Hippocampal formation (tissue), 2 donors: ENCODE measurements around the gene FSD1.

Experiments
- DNase-seq, 2 donors: peaks; one replicate each; lab custom pipeline; 2025; lab: John Stamatoyannopoulos, UW

FSD1 gene

DNA sequence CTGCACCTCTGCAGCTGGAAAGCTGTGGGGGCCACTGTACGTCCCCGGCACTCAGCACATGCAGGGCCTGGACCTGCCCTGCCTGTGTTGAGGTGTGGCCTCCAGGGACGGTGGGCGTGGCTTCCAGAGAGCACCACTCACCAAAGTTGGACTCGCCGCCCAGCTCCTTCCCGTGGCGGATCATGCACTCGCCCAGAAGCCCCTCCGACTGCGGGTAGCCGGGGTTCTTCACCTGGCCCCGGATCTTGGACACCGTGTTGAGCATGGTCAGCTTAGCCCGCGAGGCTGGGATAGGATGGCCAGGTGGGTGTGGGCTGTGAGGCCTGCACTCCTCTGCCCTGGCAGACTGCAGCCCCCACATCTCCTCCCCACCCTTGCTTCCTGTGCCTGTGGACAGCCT is 60.9 kb downstream of the FSD1 start:
- no peak for DNase-seq

DNA sequence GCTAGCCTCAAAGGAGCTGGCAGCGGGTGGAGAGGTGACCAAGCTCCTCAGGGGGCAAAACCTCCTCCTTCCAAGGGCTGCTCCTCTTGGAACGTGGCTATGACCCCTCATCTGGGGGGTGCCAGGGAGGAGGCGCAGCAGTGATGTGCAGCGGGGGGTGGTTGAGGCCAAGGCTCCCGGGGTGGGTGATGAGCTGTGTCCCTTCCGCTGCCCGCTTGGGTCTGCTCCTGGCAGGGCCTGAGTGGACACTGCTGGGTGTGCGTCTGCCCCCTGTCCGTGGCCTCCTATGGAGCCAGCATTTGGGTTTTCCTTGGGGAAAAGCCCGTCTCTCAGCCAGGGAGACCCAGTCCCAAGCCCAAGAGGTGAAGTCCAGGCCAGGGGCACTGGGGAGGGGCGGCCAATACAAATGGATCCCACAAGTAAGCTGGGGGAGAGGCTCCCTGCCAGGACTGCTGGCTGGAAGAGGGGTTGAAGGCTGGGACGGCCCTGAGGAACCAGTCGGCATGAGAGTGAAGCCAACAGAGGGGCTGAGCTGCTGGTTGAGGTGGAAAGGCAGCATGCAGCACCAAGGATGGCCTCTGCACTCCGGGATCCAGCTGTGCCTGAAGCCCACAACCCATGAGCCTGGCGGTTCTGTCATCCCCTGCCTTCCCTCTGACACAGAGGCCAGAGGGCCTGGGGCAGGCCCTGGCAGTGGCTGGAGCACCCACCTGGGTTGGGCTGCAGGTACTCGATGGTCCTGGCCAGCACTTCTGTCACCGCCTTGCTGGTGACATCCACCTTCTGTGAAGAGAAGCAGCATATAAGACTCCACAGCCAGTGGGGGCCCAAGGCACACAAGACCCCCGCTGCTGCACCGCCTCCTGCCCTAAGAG is 61.6 kb downstream of the FSD1 start:
- no peak for DNase-seq

DNA sequence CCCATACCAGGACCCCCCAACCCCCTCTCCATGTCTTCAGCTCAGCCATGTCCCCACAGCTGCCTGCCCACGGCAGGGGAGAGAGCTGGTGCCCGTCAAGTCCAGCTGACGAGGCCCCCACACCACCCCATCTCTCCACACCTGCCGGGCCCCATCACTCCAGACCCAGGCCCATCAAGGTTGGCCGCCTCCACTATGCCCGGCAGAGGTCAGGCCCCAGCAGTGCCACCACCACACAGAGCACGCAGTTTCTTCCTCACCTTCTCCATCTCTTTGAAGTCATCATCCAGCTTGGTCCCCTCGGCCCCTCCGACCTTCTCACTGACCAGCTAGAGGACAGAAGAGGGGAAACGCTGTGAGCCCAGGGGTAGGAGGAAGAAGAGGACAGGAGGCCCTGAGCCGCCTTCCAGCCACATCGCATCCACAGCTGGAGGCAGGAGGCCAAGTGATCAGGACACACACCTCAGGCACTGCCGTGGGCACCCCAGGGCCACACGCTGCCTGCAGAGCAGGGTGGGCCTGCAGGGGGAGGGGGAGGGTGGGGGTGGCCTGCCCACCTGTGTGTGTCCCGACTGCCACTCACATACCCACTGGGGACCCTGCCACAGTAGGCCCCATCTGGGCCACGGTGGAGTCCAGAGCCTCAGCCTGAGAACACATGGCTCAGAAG is 62.4 kb downstream of the FSD1 start:
- DNase-seq: no peak

GRCh38 chr19:4367336-4367723 is 62.9 kb downstream of the FSD1 start:
- no peak for DNase-seq

DNA sequence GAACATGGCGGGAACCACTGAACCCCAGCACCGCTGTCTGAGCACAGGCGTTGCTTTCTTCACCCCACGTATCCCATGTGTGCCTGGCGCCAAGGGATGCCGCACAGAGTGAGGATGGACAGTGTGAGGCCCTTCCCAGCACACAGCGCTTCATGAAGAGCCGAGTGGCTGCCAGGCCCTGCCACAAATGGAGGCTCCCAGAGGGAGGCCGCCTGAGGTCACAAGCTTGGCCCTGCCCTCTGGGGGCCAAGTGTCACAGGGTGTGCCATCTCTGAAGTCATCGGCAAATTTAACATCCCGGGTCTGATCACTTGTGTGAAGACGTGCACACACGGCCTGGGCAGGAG is 63.4 kb downstream of the FSD1 start:
- DNase-seq: no peak

DNA sequence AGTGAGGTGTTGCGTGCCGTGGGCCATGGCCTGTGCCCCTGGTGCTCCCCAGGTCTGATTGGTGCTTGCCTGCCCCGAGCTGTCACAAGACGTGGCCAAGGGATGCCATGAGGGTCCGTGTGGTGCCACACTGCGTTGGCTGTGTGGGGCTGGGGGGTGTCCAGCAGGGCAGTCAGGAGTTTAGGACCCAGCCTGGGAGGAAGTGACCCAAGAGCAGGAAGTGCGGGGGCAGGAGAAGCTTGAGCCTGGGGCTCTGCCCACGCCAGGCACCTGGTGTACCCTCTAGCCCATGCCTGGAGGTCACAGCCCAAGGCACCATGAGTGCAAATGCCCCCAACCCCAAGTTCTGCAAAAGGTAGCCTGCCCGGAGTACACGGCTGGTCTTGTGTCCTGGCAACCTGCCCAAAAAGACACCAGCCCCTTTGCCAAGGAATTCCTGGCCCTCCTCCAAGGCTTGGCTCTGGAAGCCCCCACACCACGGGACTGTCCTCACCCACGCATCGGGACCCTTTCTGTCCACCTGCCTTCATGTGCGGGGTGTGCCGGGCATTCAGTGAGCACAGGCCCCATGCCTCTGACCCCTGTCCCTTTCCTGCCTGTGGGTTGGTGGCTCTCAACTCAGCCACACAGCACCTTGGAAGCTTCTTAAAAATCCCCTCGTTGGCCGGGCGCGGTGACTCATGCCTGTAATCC is 63.9 kb downstream of the FSD1 start:
- DNase-seq: no peak

GRCh38 chr19:4369109-4369887 is 64.9 kb downstream of the FSD1 start:
- DNase-seq: no peak

DNA sequence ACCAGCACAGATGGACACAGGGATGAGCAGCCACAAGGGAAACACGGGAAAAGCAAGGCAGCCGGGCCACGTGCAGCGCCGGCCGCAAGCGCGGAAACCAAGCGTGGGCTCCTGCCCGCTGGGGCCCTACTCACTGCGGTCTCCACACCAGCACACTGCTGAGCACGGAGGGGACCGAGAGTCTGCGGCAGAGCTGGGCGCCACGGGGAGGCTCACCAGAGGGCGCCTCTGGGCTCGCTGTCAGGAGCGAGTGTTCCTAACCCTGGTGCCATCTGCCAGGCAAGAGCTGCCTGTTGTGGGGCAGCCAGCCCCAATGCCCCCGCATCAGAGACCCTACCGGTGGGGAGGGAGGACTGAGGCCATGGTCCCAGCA is 65.5 kb downstream of the FSD1 start:
- DNase-seq: peak; percentile 33 to 64

DNA sequence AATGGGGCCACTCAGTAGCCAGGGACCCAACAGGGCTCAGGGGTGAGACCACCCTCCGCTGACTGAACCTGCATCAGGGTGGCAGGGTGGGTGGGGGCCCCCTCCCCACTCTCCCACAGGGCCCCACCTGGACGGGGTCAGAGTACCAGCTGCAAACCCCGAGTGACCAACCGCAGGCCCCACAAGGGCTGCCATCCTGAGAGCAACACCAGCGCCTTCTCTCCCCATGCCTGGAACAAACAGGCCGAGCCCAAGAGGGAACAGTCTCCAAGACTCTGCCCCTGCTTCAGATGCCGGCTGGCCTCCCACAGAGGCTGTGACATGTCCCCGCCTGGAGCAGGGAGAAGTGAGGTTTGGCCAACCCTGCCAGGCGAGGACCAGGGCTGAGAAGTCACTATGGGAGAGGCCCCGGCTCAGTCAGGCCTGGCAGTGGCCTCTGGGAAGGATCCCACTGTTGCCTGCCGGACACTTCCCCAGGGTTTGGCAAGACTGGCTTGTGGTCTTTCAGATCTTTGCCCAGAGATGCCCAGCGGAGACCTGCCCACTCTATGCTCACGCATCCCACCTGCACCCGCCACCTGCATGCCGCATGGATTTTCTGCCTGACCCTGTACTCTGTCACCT is 66.1 kb downstream of the FSD1 start:
- no peak for DNase-seq

DNA sequence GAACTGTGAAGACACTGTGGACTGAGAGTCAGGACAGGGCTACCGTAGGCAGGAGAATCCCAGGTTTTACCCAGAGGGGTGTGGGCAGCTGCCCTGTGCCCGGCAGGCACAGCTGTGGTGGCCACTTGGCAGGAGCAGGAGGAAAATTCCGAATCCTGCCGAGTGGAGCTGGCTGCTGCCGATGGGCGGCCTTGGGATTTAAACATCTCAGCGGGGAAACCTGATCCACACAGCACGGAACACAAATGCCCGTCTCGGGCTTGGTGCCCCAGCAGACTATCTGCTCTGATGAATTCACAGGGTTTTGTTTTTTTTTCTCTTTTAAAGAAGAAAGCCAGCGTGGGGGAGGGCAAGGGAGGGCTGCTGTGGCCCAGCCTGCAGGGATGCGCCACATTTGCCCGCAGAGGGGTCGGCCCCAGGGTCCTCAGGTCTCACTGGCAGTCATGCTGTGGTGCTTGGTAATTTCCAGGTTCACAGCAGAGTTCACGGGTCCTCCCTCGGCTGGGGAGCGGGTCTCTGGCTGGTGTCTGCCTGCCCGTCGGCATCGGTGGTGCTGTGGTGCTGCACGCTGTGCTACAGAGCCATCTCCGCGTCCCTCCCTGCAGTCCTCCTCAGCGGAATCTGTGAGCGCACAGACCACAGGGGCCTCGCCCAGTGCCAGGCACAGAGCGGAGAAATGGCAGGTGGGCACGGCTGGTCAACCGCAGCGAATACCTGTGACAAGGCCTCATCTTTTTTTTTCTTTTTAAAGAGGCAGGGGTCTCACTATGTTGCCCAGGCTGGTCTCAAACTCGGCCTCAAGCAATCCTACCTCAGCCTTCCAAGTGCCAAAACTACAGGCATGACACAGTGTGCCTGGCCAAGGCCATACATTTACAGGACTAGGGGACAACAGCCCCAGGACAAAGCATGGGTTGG is 67.1 kb downstream of the FSD1 start:
- DNase-seq: no peak

- no peak for DNase-seq
Measured at GRCh38 chr19:4372165-4373012, 68.0 kb downstream of the FSD1 start.

- no peak for DNase-seq
Measured at GRCh38 chr19:4373013-4373367, 68.6 kb downstream of the FSD1 start.
